ENCODE results near the gene PPP3CA. TPM values are rescaled to one million over a fixed set of nuclear protein-coding genes. Genes with fewer than 3 reads are reported as not detected.

PPP3CA gene
- total and polyA plus RNA-seq, 2 of the 13 experiments (the other 11 are each of a cell fraction or from before 2014, with no cell fraction given), result 4.8 to 13.2 TPM

GRCh38 chr4:101169044-101170014 lies 178.0 kb downstream of the PPP3CA start (continued):
- TF ChIP-seq SP5 (CRISPR knock-in tag; IDR thresholded peaks at IDR 0.05; ENCODE audit: borderline replicate concordance, low read depth), result no peak
- no peak for TF ChIP-seq ZNF569 (CRISPR knock-in tag; IDR thresholded peaks at IDR 0.05; ENCODE audit: borderline replicate concordance)
- TF ChIP-seq RERE (CRISPR knock-in tag; IDR thresholded peaks at IDR 0.05; ENCODE audit: low read depth), result peak; percentile 49; the same call in 1 of the 2 replicates
- no peak for TF ChIP-seq NFYB (CRISPR knock-in tag; IDR thresholded peaks at IDR 0.05)
- peak; percentile 46; the same call in 1 of the 2 replicates for TF ChIP-seq ZNF609 (CRISPR knock-in tag; IDR thresholded peaks at IDR 0.05; ENCODE audit: borderline replicate concordance)
- no peak for TF ChIP-seq PAX8 (CRISPR knock-in tag; IDR thresholded peaks at IDR 0.05; ENCODE audit: borderline replicate concordance)
- TF ChIP-seq CHCHD3 (CRISPR knock-in tag; IDR thresholded peaks at IDR 0.05), result no peak
- TF ChIP-seq THRA (CRISPR knock-in tag; IDR thresholded peaks at IDR 0.05; ENCODE audit: borderline replicate concordance), result no peak; the same call in 1 of the 2 replicates
- no peak for TF ChIP-seq ZNF44 (CRISPR knock-in tag; IDR thresholded peaks at IDR 0.05)
- TF ChIP-seq U2AF1 (optimal IDR thresholded peaks at IDR 0.05; ENCODE audit: low read depth, low read length), result no peak
- peak; percentile 81; the same call in 1 of the 2 replicates for TF ChIP-seq CBX5 (CRISPR knock-in tag; IDR thresholded peaks at IDR 0.05; ENCODE audit: borderline replicate concordance)
- TF ChIP-seq NBN (conservative IDR thresholded peaks at IDR 0.05), result no peak
- no peak for TF ChIP-seq FOXA1 (IDR thresholded peaks at IDR 0.05)
- peak; percentile 79 for TF ChIP-seq FOXA1 (CRISPR knock-in tag; IDR thresholded peaks at IDR 0.05)
